HCT116 (cell line): ENCODE measurements around the gene ZDHHC18. TPM values are rescaled to one million over a fixed set of nuclear protein-coding genes. Genes with fewer than 3 reads are reported as not detected.

Source experiments
- ATAC-seq: fragments of 200-7000 bp; cut with Tn5 transposase; 2 replicates; pipeline ENCODE4 v1.9.1; 2020; ENCODE audit warnings: mild to moderate bottlenecking, moderate library complexity
- BruUV-seq: library from RNA; stranded (reverse); fragments of 400-500 nt; replicated peaks from 2 replicates; lab custom pipeline; 2021; lab: Mats Ljungman, UMichigan
- CTCF ChIA-PET: fragments of 300-600 bp; sonication (Branson Sonifier 250); formaldehyde crosslinking; loops from one replicate; lab custom pipeline; 2021; ENCODE audit warnings: antibody characterized with exemption; lab: Charles Lee
- POLR2A ChIA-PET: fragments of 300-600, 350-600 bp; sonication (Branson Sonifier 250); formaldehyde crosslinking; loops from one replicate; lab custom pipeline; 2021; ENCODE audit warnings: antibody characterized with exemption; lab: Charles Lee
- RAD21 ChIA-PET, 2 experiments: fragments of 300-600 bp; sonication (Branson Sonifier 250); formaldehyde crosslinking; loops; one replicate each; lab custom pipeline; 2023; ENCODE audit warnings: low total read pairs in 2 of 2; ENCODE audit not compliant: uncharacterized antibody in 2 of 2, unreplicated experiment in 2 of 2, low non-redundant PET in 1 of 2; lab: Charles Lee
- DNase-seq: peaks from one replicate; pipeline ENCODE4 v3.0.0-alpha.2; 2010; ENCODE audit warnings: low read depth, low spot score
- H2AFZ ChIP-seq: fragments of 200-600 bp; shearing (Covaris generic), sonication (generic); 2 replicates; pipeline ENCODE4 v1.6.1; 2017; ENCODE audit warnings: low read depth, mixed run types, mixed read lengths, antibody characterized with exemption, low read length; ENCODE audit not compliant: poor library complexity, severe bottlenecking
- H3K27ac ChIP-seq: 2 replicates; pipeline ENCODE4 v1.5.1; 2012; ENCODE audit warnings: low read depth, low read length
- H3K27me3 ChIP-seq: fragments of 200-600 bp; sonication (generic); 2 replicates; pipeline ENCODE4 v1.6.1; 2016; ENCODE audit warnings: mixed run types, low read length, mixed read lengths; ENCODE audit not compliant: insufficient read depth
- H3K36me3 ChIP-seq, 2 experiments: fragments of 200-500 bp in 1 of 2; fragments of 200-600 bp in 1 of 2; sonication (Bioruptor generic) in 1 of 2; sonication (generic) in 1 of 2; 2 replicates each; pipeline versions ENCODE4 v1.5.1 to v1.6.1; 2014 to 2016; ENCODE audit warnings: low read length in 2 of 2, inconsistent platforms in 1 of 2, mixed read lengths in 1 of 2, mixed run types in 1 of 2; ENCODE audit not compliant: insufficient read depth in 2 of 2, control insufficient read depth in 1 of 2
- H3K4me1 ChIP-seq, 2 experiments: fragments of 200-600 bp in 1 of 2; sonication (generic) in 1 of 2; 2 replicates each; pipeline versions ENCODE4 v1.5.1 to v1.6.1; 2012 to 2017; ENCODE audit warnings: low read length in 2 of 2, inconsistent platforms in 1 of 2, mild to moderate bottlenecking in 1 of 2, mixed read lengths in 1 of 2, mixed run types in 1 of 2, moderate library complexity in 1 of 2; ENCODE audit not compliant: insufficient read depth in 2 of 2, control insufficient read depth in 1 of 2
- H3K4me2 ChIP-seq: fragments of 200-600 bp; sonication (generic); 2 replicates; pipeline ENCODE4 v1.6.1; 2017; ENCODE audit warnings: mixed run types, low read length, mixed read lengths
- H3K4me3 ChIP-seq, 2 experiments: fragments of 200-600 bp in 1 of 2; sonication (generic) in 1 of 2; replicated peaks in 1 of 2; 2 replicates each; pipeline ENCODE4 v1.5.1; 2011 to 2016; ENCODE audit warnings: low read length in 2 of 2, control low read depth in 1 of 2, low read depth in 1 of 2, mild to moderate bottlenecking in 1 of 2, mixed read lengths in 1 of 2, mixed run types in 1 of 2
- H3K79me2 ChIP-seq: fragments of 200-600 bp; sonication (generic); 2 replicates; pipeline ENCODE4 v1.6.1; 2017; ENCODE audit warnings: mild to moderate bottlenecking, mixed run types, low read length, moderate library complexity, mixed read lengths; ENCODE audit not compliant: insufficient read depth
- H3K9ac ChIP-seq: fragments of 200-600 bp; sonication (generic); 2 replicates; pipeline ENCODE4 v1.6.1; 2016; ENCODE audit warnings: low read length, mixed read lengths
- H3K9me2 ChIP-seq: fragments of 200-600 bp; sonication (generic), shearing (Covaris generic); 2 replicates; pipeline ENCODE4 v1.6.1; 2017; ENCODE audit warnings: mixed run types, mild to moderate bottlenecking, moderate library complexity; ENCODE audit not compliant: insufficient read depth
- H3K9me3 ChIP-seq, 2 experiments: fragments of 200-500 bp in 1 of 2; fragments of 200-600 bp in 1 of 2; sonication (Bioruptor generic) in 1 of 2; sonication (generic) in 1 of 2; 2 replicates each; pipeline ENCODE4 v1.6.1; 2014 to 2017; ENCODE audit warnings: low read length in 2 of 2, mixed read lengths in 2 of 2, inconsistent platforms in 1 of 2, low read depth in 1 of 2, mild to moderate bottlenecking in 1 of 2, mixed run types in 1 of 2, moderate library complexity in 1 of 2; ENCODE audit not compliant: control insufficient read depth in 1 of 2, insufficient read depth in 1 of 2
- H4K20me1 ChIP-seq: fragments of 200-600 bp; sonication (generic), shearing (Covaris generic); 2 replicates; pipeline ENCODE4 v1.6.1; 2017; ENCODE audit warnings: mixed run types, mild to moderate bottlenecking, moderate library complexity; ENCODE audit not compliant: insufficient read depth
- ATF3 ChIP-seq: IDR thresholded peaks from 2 replicates; pipeline ENCODE4 v1.6.1; 2012
- CTCF ChIP-seq, 3 experiments: fragments of 200-600 bp in 1 of 3; sonication (generic) in 1 of 3; IDR thresholded peaks in 2 of 3; conservative IDR thresholded peaks in 1 of 3; 2 replicates each; pipeline ENCODE4 v1.5.1; 2012 to 2017; ENCODE audit warnings: low read depth in 2 of 3, low read length in 2 of 3, antibody characterized with exemption in 1 of 3, borderline replicate concordance in 1 of 3, control low read depth in 1 of 3, mild to moderate bottlenecking in 1 of 3, mixed read lengths in 1 of 3, mixed run types in 1 of 3, moderate library complexity in 1 of 3; ENCODE audit not compliant: insufficient read depth in 1 of 3
- EGR1 ChIP-seq: IDR thresholded peaks from 2 replicates; pipeline ENCODE4 v1.6.1; 2012; ENCODE audit warnings: low read depth
- EZH2 ChIP-seq: fragments of 200-600 bp; sonication (generic); IDR thresholded peaks from 2 replicates; pipeline ENCODE4 v1.6.1; 2017; ENCODE audit warnings: antibody characterized with exemption, mixed run types
- MAX ChIP-seq: IDR thresholded peaks from 2 replicates; pipeline ENCODE4 v1.6.1; 2012
- POLR2A ChIP-seq: IDR thresholded peaks from 2 replicates; pipeline ENCODE4 v1.7.0; 2011; ENCODE audit warnings: borderline replicate concordance; ENCODE audit not compliant: insufficient read depth, insufficient read length; ENCODE audit errors: extremely low read depth
- POLR2AphosphoS5 ChIP-seq: IDR thresholded peaks from 2 replicates; pipeline ENCODE4 v1.6.1; 2011; ENCODE audit warnings: mild to moderate bottlenecking, low read depth, low read length, moderate library complexity
- SP1 ChIP-seq: IDR thresholded peaks from 2 replicates; pipeline ENCODE4 v1.6.1; 2012; ENCODE audit warnings: low read depth
- SRF ChIP-seq: IDR thresholded peaks from 2 replicates; pipeline ENCODE4 v1.6.1; 2012; ENCODE audit warnings: low read depth
- TCF7L2 ChIP-seq: IDR thresholded peaks from 2 replicates; pipeline ENCODE4 v1.7.0; 2011; ENCODE audit warnings: borderline replicate concordance, inconsistent platforms; ENCODE audit not compliant: insufficient read depth, insufficient read length; ENCODE audit errors: extremely low read depth
- YY1 ChIP-seq: IDR thresholded peaks from 2 replicates; pipeline ENCODE4 v1.6.1; 2011; ENCODE audit warnings: low read length, low read depth, moderate library complexity, mild to moderate bottlenecking; ENCODE audit not compliant: insufficient replicate concordance; ENCODE audit errors: extremely low read depth
- ZBTB33 ChIP-seq: IDR thresholded peaks from 2 replicates; pipeline ENCODE4 v1.6.1; 2011; ENCODE audit warnings: mild to moderate bottlenecking, low read length, moderate library complexity; ENCODE audit not compliant: insufficient replicate concordance; ENCODE audit errors: extremely low read depth
- intact Hi-C: fragments of 100-400 bp; cut with micrococcal nuclease; formaldehyde crosslinking; loops from 2 replicates; pipeline ENCODE4 v1.10.0; 2022
- total RNA-seq: library from RNA; stranded (reverse); gene quantifications from one replicate; pipeline ENCODE4 v1.2.1, GENCODE V29; 2021; ENCODE audit not compliant: unreplicated experiment

Gene ZDHHC18
- total RNA-seq, 1 experiment from 2014 or later, result 24.4 TPM

- BruUV-seq, result no TSS peak
- Histone ChIP-seq H2AFZ (no peak overlapping the region), H3K9me3 (no peaks in the 10 kb centered on the region), H3K4me3 (peak overlapping the region; percentile 55 to 94), H4K20me1 (no peaks in the 10 kb centered on the region), H3K4me1 (peaks cover 21 to 60% of the 10 kb centered on the region in 2 experiments), H3K27me3 (no peaks in the 10 kb centered on the region), H3K27ac (peak overlapping the region; percentile 98), H3K79me2 (peaks cover under 1% of the 10 kb centered on the region; the same call in 1 of the 2 replicates), H3K36me3 (0 out of 4 replicates have a peak, but pooled peaks cover 0 to 6% of the 10 kb centered on the region in 2 experiments), H3K9me2 (no peaks in the 10 kb centered on the region), H3K4me2 (peak overlapping the region; percentile 99), H3K9ac (peak overlapping the region; percentile 97)
- POLR2A ChIA-PET, result interaction anchor here (1.0 to 2.5 kb wide), 4 partner anchors 13 to 184 kb away, joined by 3 to 19 read pairs (median 4); no protein-coding TSS in a partner anchor
- DNase-seq (no peak), ATAC-seq (peak; percentile 35)
- peak; percentile 24 for TF ChIP-seq YY1
- peak; percentile 70 for TF ChIP-seq POLR2A
- TF ChIP-seq TCF7L2, result no peak
- peak; percentile 78 for TF ChIP-seq POLR2AphosphoS5
- no peak for TF ChIP-seq EZH2
- intact Hi-C loops, result no loop called here
- RAD21 ChIA-PET, result interaction anchor here (0.6 to 3.1 kb wide), 2 partner anchors 86 to 185 kb away, joined by 3 to 16 read pairs; no protein-coding TSS in a partner anchor
- CTCF ChIA-PET, result interaction anchor here (0.9 to 4.1 kb wide), 3 partner anchors 110 to 188 kb away, joined by 3 to 40 read pairs (median 3); no protein-coding TSS in a partner anchor
Observed at GRCh38 chr1:26786437-26787380, 39.8 kb upstream of the ZDHHC18 start.

- Histone ChIP-seq H3K9me3 (no peaks in the 10 kb centered on the region), H3K36me3 (0 out of 4 replicates have a peak, but pooled peaks cover 0 to 2% of the 10 kb centered on the region in 2 experiments), H3K4me2 (peak overlapping the region; percentile 99), H3K9me2 (no peaks in the 10 kb centered on the region), H3K79me2 (no peaks in the 10 kb centered on the region), H3K27ac (peak overlapping the region; percentile 98), H2AFZ (peak overlapping the region; percentile 20), H3K27me3 (no peaks in the 10 kb centered on the region), H3K4me1 (peaks cover 21 to 56% of the 10 kb centered on the region in 2 experiments), H4K20me1 (no peaks in the 10 kb centered on the region), H3K4me3 (peak overlapping the region; percentile 55 to 94), H3K9ac (peak overlapping the region; percentile 97)
- ChIA-PET POLR2A (interaction anchor here (0.9 to 2.5 kb wide), 5 partner anchors 12 to 185 kb away, joined by 3 to 19 read pairs (median 13); no protein-coding TSS in a partner anchor), CTCF (interaction anchor here (2.5 to 5.3 kb wide), 5 partner anchors 13 to 287 kb away, joined by 15 to 117 read pairs (median 30); no protein-coding TSS in a partner anchor), RAD21 (interaction anchor here (0.6 to 3.1 kb wide), 2 partner anchors 85 to 185 kb away, joined by 3 to 16 read pairs; no protein-coding TSS in a partner anchor)
- no peak for DNase-seq
- intact Hi-C loops, result no loop called here
- TSS peak; percentile 76 for BruUV-seq
- ATAC-seq, result peak; percentile 39
- TF ChIP-seq ATF3 (no peak), SRF (no peak), POLR2A (no peak), ZBTB33 (no peak), MAX (no peak), EGR1 (no peak), SP1 (no peak), CTCF (IDR thresholded peaks at IDR 0.05 in 2 of 3, conservative IDR thresholded peaks at IDR 0.05 in 1 of 3; ENCODE audit: borderline replicate concordance in 1 of 3, insufficient read depth in 1 of 3, low read depth in 2 of 3, low read length in 2 of 3) (no peak)
Observed at GRCh38 chr1:26787381-26787705, 39.1 kb upstream of the ZDHHC18 start.
